Colonic mucosa (tissue), 4 donors: Measurements from ENCODE around the gene GUCA2B. TPM values are rescaled to one million over a fixed set of nuclear protein-coding genes. Genes with fewer than 3 reads are reported as not detected.

Experiments used
- DNase-seq: peaks from one replicate; pipeline ENCODE4 v3.0.0-alpha.2; 2020
- H3K27ac ChIP-seq: fragments of 200-600 bp; one replicate; pipeline ENCODE4 v1.8.0; 2021
- H3K27me3 ChIP-seq: fragments of 200-600 bp; one replicate; pipeline ENCODE4 v1.8.0; 2021
- H3K36me3 ChIP-seq: fragments of 200-600 bp; one replicate; pipeline ENCODE4 v1.8.0; 2021
- H3K4me1 ChIP-seq: fragments of 200-600 bp; one replicate; pipeline ENCODE4 v1.8.0; 2021; ENCODE audit warnings: mild to moderate bottlenecking
- H3K4me3 ChIP-seq: fragments of 200-600 bp; one replicate; pipeline ENCODE4 v1.8.0; 2021
- H3K9ac ChIP-seq, 2 donors: one replicate each; pipeline ENCODE4 v1.7.0; 2013; ENCODE audit warnings: control low read depth in 2 of 2, low read depth in 2 of 2, low read length in 2 of 2
- H3K9me3 ChIP-seq: fragments of 200-600 bp; one replicate; pipeline ENCODE4 v1.8.0; 2021
- CTCF ChIP-seq: fragments of 200-600 bp; IDR thresholded peaks from one replicate; pipeline ENCODE4 v1.8.0; 2022; ENCODE audit warnings: antibody characterized with exemption, mild to moderate bottlenecking
- intact Hi-C: fragments of 100-400 bp; cut with DNase I; formaldehyde crosslinking; loops from one replicate; pipeline ENCODE4 v1.14.1; 2022
- total RNA-seq, 2 donors: library from RNA; stranded (reverse); fragmentation: NEBNext Ultra II Directional in 1 of 2; extraction: Animal tissue kit (Norgen Biotek cat#: 25700) in 1 of 2; gene quantifications; one replicate each; pipeline ENCODE4 v1.2.1, GENCODE V29; 2021
- donor health status: healthy.
- donor health status: DM: no; HTN: no; CAD: no.
- donor health status: DM: no; HTN: no; CAD: no.

Gene GUCA2B
- total RNA-seq, 2 donors from 2014 or later: 27.7 to 44.5 TPM

GRCh38 chr1:42117214-42117613, 36.0 kb upstream of the GUCA2B start:
- Histone ChIP-seq H3K9me3 (no peaks in the 10 kb centered on the region), H3K9ac (no peak overlapping the region), H3K27me3 (no peaks in the 10 kb centered on the region), H3K4me3 (no peak overlapping the region), H3K36me3 (no peaks in the 10 kb centered on the region), H3K4me1 (no peaks in the 10 kb centered on the region), H3K27ac (no peak overlapping the region)
- intact Hi-C loops: no loop called here
- TF ChIP-seq CTCF: no peak
- DNase-seq: no peak

GRCh38 chr1:42118125-42118524, 35.1 kb upstream of the GUCA2B start:
- intact Hi-C loops: no loop called here
- no peak for DNase-seq
- Histone ChIP-seq H3K27ac (no peak overlapping the region), H3K4me1 (no peaks in the 10 kb centered on the region), H3K9me3 (no peaks in the 10 kb centered on the region), H3K36me3 (no peaks in the 10 kb centered on the region), H3K27me3 (no peaks in the 10 kb centered on the region), H3K9ac (no peak overlapping the region), H3K4me3 (no peak overlapping the region)
- TF ChIP-seq CTCF: no peak

GRCh38 chr1:42122408-42122807, 30.8 kb upstream of the GUCA2B start:
- Histone ChIP-seq H3K4me3 (no peak overlapping the region), H3K9ac (no peak overlapping the region), H3K27me3 (no peaks in the 10 kb centered on the region), H3K9me3 (no peaks in the 10 kb centered on the region), H3K4me1 (no peaks in the 10 kb centered on the region), H3K27ac (no peak overlapping the region), H3K36me3 (no peaks in the 10 kb centered on the region)
- TF ChIP-seq CTCF: no peak
- DNase-seq: no peak
- intact Hi-C loops: no loop called here

- H3K9me3 ChIP-seq: no peaks in the 10 kb centered on the region
- intact Hi-C loops: no loop called here
- no peaks in the 10 kb centered on the region for H3K4me1 ChIP-seq
- DNase-seq: no peak
- H3K27ac ChIP-seq: no peak overlapping the region
- no peak overlapping the region for H3K9ac ChIP-seq
- no peaks in the 10 kb centered on the region for H3K27me3 ChIP-seq
- no peak overlapping the region for H3K4me3 ChIP-seq
- TF ChIP-seq CTCF: no peak
- no peaks in the 10 kb centered on the region for H3K36me3 ChIP-seq
Observed at GRCh38 chr1:42125552-42125951, 27.7 kb upstream of the GUCA2B start.

- no peak for TF ChIP-seq CTCF
Observed at GRCh38 chr1:42127767-42128166, 25.4 kb upstream of the GUCA2B start.

GRCh38 chr1:42128499-42128898, 24.7 kb upstream of the GUCA2B start:
- H3K9ac ChIP-seq: no peak overlapping the region
- H3K9me3 ChIP-seq: no peaks in the 10 kb centered on the region
- H3K36me3 ChIP-seq: no peaks in the 10 kb centered on the region
- H3K27me3 ChIP-seq: no peaks in the 10 kb centered on the region
- DNase-seq: no peak
- H3K4me1 ChIP-seq: no peaks in the 10 kb centered on the region
- intact Hi-C loops: no loop called here
- no peak for TF ChIP-seq CTCF
- H3K27ac ChIP-seq: no peak overlapping the region
- H3K4me3 ChIP-seq: no peak overlapping the region

More at GRCh38 chr1:42127767-42128166, 25.4 kb upstream of the GUCA2B start:
- H3K9ac ChIP-seq: no peak overlapping the region
- DNase-seq: no peak
- no peaks in the 10 kb centered on the region for H3K27me3 ChIP-seq
- H3K36me3 ChIP-seq: no peaks in the 10 kb centered on the region
- no peak overlapping the region for H3K4me3 ChIP-seq
- H3K9me3 ChIP-seq: no peaks in the 10 kb centered on the region
- no peak overlapping the region for H3K27ac ChIP-seq
- no peaks in the 10 kb centered on the region for H3K4me1 ChIP-seq
- intact Hi-C loops: no loop called here
